Ectodermal cell (in vitro differentiated cells): ENCODE measurements around the gene STARD8. TPM values are rescaled to one million over a fixed set of nuclear protein-coding genes. Genes with fewer than 3 reads are reported as not detected.
A peak's percentile ranks its signal among the peaks of the same experiment; 100 is the strongest.
"Not testable (repeated sequence)": the region's sequence is repeated elsewhere in the genome, so short reads cannot be mapped to it uniquely, and the experiment has no call there.

ENCODE experiments used
- H3K27ac ChIP-seq: 2 replicates; pipeline ENCODE4 v1.7.0; 2013; ENCODE audit warnings: mild to moderate bottlenecking, low read depth, low read length; ENCODE audit not compliant: insufficient read depth, poor library complexity, severe bottlenecking
- H3K27me3 ChIP-seq: 2 replicates; pipeline ENCODE4 v1.7.0; 2013; ENCODE audit warnings: mild to moderate bottlenecking, low read length; ENCODE audit not compliant: insufficient read depth, control insufficient read depth, poor library complexity, severe bottlenecking
- H3K36me3 ChIP-seq: one replicate; pipeline ENCODE4 v1.7.0; 2013; ENCODE audit warnings: low read length; ENCODE audit not compliant: control insufficient read depth, insufficient read depth
- H3K4me1 ChIP-seq: one replicate; pipeline ENCODE4 v1.7.0; 2013; ENCODE audit warnings: low read length; ENCODE audit not compliant: control insufficient read depth, insufficient read depth
- H3K4me3 ChIP-seq: 2 replicates; pipeline ENCODE4 v1.7.0; 2013; ENCODE audit warnings: low read depth, low read length, control low read depth; ENCODE audit not compliant: insufficient read depth
- H3K9me3 ChIP-seq: 2 replicates; pipeline ENCODE4 v1.7.0; 2013; ENCODE audit warnings: mild to moderate bottlenecking, low read length, moderate library complexity; ENCODE audit not compliant: control insufficient read depth
- WGBS, 2 experiments: methylation state at CpG; one replicate each; pipeline ENCODE4 v1.1.7; 2013; ENCODE audit warnings: missing lambda C conversion rate in 2 of 2; 5-methylcytosine and 5-hydroxymethylcytosine counted together
- polyA plus RNA-seq, 4 experiments: library from polyadenylated mRNA; stranded (reverse); fragments of 50-300 nt; gene quantifications; one replicate each; pipeline ENCODE4 v1.2.3, GENCODE V29; 2013

The STARD8 gene
- 6.1 TPM for polyA plus RNA-seq (2013, experiment 1 of 4)
- 5.6 TPM for polyA plus RNA-seq (2013, experiment 2 of 4)
- polyA plus RNA-seq (2013, experiment 3 of 4): 5.0 TPM
- polyA plus RNA-seq (2013, experiment 4 of 4): 4.5 TPM

GRCh38 chrX:68647156-68647957, at the start of gene STARD8:
Gene STARD8, plus strand, starts transcription at chrX:68647666. Its CDS starts 217 bp downstream, at chrX:68647883.
- peaks cover 3% of the 10 kb centered on the region for H3K4me1 ChIP-seq
- H3K4me3 ChIP-seq: peak within 1 kb of the TSS; percentile 26
- 13 to 15% methylated on average over 40 of the region's 40 CpGs for WGBS, 2 experiments
- no peaks in the 10 kb centered on the region for H3K9me3 ChIP-seq
- no peaks in the 10 kb centered on the region for H3K27me3 ChIP-seq
- H3K36me3 ChIP-seq: no peaks in the 10 kb centered on the region
- no peak within 1 kb of the TSS for H3K27ac ChIP-seq

GRCh38 chrX:68598841-68599240, 48.6 kb upstream of the STARD8 start:
- 61 to 82% methylated on average over 1 of the region's 1 CpG for WGBS, 2 experiments
- no peaks in the 10 kb centered on the region for H3K36me3 ChIP-seq
- no peaks in the 10 kb centered on the region for H3K4me1 ChIP-seq
- no peaks in the 10 kb centered on the region for H3K27me3 ChIP-seq
- no peak overlapping the region for H3K27ac ChIP-seq
- no peaks in the 10 kb centered on the region for H3K9me3 ChIP-seq
- no peak overlapping the region for H3K4me3 ChIP-seq

- no peak overlapping the region for H3K27ac ChIP-seq
- H3K4me3 ChIP-seq: no peak overlapping the region
- 63 to 65% methylated on average over 3 of the region's 3 CpGs for WGBS, 2 experiments
- no peaks in the 10 kb centered on the region for H3K36me3 ChIP-seq
- no peaks in the 10 kb centered on the region for H3K27me3 ChIP-seq
- H3K4me1 ChIP-seq: no peaks in the 10 kb centered on the region
- no peaks in the 10 kb centered on the region for H3K9me3 ChIP-seq
Measured at GRCh38 chrX:68599256-68600152, 48.0 kb upstream of the STARD8 start.

GRCh38 chrX:68604216-68604615, 43.2 kb upstream of the STARD8 start:
- WGBS, 2 experiments: no CpG with 5 or more reads among the region's 2 CpGs
- H3K4me1 ChIP-seq, H3K4me3 ChIP-seq: not testable (repeated sequence)

GRCh38 chrX:68614733-68615132, 32.7 kb upstream of the STARD8 start:
- H3K27ac ChIP-seq, H3K4me1 ChIP-seq, H3K4me3 ChIP-seq, H3K36me3 ChIP-seq, H3K27me3 ChIP-seq, H3K9me3 ChIP-seq: not testable (repeated sequence)
- WGBS, 2 experiments: 90 to 100% methylated on average over 1 to 2 of the region's 3 CpGs

More at GRCh38 chrX:68604216-68604615, 43.2 kb upstream of the STARD8 start:
- not testable (repeated sequence) for H3K9me3 ChIP-seq, H3K36me3 ChIP-seq, H3K27me3 ChIP-seq, H3K27ac ChIP-seq

- no peaks in the 10 kb centered on the region for H3K4me1 ChIP-seq
- H3K9me3 ChIP-seq: no peaks in the 10 kb centered on the region
- no peaks in the 10 kb centered on the region for H3K36me3 ChIP-seq
- no peak overlapping the region for H3K27ac ChIP-seq
- H3K27me3 ChIP-seq: no peaks in the 10 kb centered on the region
- no peak overlapping the region for H3K4me3 ChIP-seq
- 92 to 98% methylated on average over 3 to 4 of the region's 5 CpGs for WGBS, 2 experiments
Measured at GRCh38 chrX:68627986-68628385, 19.5 kb upstream of the STARD8 start.

GRCh38 chrX:68629936-68630335, 17.5 kb upstream of the STARD8 start:
- not testable (repeated sequence) for H3K4me3 ChIP-seq, H3K4me1 ChIP-seq, H3K36me3 ChIP-seq, H3K9me3 ChIP-seq, H3K27me3 ChIP-seq, H3K27ac ChIP-seq
- WGBS, 2 experiments: 93 to 100% methylated on average over 2 of the region's 7 CpGs

- Histone ChIP-seq H3K27me3 (no peaks in the 10 kb centered on the region), H3K36me3 (no peaks in the 10 kb centered on the region), H3K27ac (no peak overlapping the region), H3K4me3 (no peak overlapping the region), H3K4me1 (no peaks in the 10 kb centered on the region), H3K9me3 (no peaks in the 10 kb centered on the region)
- WGBS, 2 experiments: 93 to 94% methylated on average over 3 to 4 of the region's 4 CpGs
Measured at GRCh38 chrX:68631336-68631735, 16.1 kb upstream of the STARD8 start.

GRCh38 chrX:68632491-68632890, 15.0 kb upstream of the STARD8 start:
- H3K4me3 ChIP-seq: no peak overlapping the region
- WGBS, 2 experiments: 84 to 90% methylated on average over 2 of the region's 2 CpGs
- no peak overlapping the region for H3K27ac ChIP-seq
- H3K36me3 ChIP-seq: no peaks in the 10 kb centered on the region
- no peaks in the 10 kb centered on the region for H3K9me3 ChIP-seq
- no peaks in the 10 kb centered on the region for H3K27me3 ChIP-seq
- no peaks in the 10 kb centered on the region for H3K4me1 ChIP-seq

GRCh38 chrX:68633981-68634380, 13.5 kb upstream of the STARD8 start:
- H3K4me1 ChIP-seq: no peaks in the 10 kb centered on the region
- H3K4me3 ChIP-seq: no peak overlapping the region
- WGBS, 2 experiments: 82 to 96% methylated on average over 2 of the region's 2 CpGs
- no peaks in the 10 kb centered on the region for H3K36me3 ChIP-seq
- no peaks in the 10 kb centered on the region for H3K9me3 ChIP-seq
- H3K27me3 ChIP-seq: no peaks in the 10 kb centered on the region
- no peak overlapping the region for H3K27ac ChIP-seq
